ENCODE results near the gene EPHA1.
A peak's percentile ranks its signal among the peaks of the same experiment; 100 is the strongest.
"Not testable (repeated sequence)": the region's sequence is repeated elsewhere in the genome, so short reads cannot be mapped to it uniquely, and the experiment has no call there.

The EPHA1 gene

DNA sequence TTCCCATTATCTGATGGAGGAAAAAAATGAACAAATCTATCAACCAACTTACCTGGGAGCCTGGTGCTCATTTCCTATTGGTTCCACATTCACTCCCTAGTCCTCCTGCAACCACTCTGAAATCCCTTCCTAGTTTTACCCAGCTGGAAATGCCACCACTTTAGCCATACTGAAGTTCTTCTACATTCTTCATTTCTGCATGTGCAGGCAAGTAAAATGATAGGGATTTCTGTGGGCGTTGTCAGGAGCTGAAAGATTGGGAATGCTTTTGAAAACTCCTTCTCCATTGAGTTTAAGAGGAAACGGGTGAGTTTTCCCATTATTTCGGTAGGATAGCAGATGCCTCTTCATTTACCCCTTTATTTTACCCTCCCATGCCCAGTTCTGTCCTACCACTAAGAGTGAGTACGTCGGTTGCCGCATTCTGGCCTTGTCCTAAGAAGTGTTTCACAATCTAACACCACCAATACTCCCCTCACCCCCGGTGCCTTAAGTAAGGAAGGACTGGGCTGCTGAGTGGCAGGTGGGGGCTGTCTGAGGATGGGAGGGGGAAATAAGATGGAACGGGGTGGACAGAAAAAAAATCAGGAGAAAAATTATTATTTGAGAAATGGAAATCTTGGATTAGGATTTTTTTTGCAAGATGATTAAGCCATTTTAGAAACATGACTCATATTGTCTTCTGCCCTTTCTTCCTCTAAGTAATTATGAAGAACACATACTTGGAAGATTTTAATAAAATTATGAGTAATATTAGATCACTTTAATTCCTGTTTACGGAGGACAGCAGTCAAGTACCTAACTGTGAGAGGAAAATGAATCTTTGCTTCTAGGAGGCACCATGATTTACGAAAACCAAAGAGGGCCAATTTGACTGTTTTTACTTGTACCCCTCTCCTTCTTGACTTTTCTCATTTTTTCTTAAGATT, 21.4 kb upstream of the EPHA1 start:
- no peak for DNase-seq (ENCODE audit: low spot score)

DNA sequence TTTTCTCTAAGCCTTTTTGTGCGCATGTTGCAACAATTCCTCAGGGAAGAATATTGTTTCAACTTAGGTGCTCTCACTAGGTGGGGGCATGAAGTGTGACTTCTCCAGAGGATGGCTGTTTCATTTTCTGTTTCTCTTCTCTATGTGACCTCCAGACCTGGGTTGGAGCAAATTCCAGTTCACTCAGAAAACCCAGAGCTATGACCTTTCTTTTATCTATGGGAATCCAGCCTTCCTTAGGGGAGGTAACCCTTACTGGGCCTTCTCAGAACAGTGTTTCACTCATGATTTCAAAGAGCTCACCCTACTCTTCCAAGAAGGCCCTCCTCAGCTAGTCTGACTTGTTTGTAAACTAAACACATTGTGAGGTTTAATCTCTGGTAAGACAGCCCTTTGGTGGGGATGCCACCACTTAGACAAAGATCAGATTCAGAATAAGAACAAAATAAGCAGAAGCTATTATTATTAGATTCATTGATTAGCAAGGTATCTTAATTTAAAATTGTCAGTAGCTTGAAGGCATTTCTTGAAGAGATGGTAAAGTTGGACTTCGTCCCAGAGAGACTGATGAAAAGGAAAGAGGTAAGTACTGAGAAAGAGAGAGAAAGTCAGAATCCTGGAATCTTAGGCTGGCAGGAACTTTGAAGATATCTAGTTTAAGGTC, 18.0 kb upstream of the EPHA1 start:
- DNase-seq (ENCODE audit: low spot score): no peak

DNA sequence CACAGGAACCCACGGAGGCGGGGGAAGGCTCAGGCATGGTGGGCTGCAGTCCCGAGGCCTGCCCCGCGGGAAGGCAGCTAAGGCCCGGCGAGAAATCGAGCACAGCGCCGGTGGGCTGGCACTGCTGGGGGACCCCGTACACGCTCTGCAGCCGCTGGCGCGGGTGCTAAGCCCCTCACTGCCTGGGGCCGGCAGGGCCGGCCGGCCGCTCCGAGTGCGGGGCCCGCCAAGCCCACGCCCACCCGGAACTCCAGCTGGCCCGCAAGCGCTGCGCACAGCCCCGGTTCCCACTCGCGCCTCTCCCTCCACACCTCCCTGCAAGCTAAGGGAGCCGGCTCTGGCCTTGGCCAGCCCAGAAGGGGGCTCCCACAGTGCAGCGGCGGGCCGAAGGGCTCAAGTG, 15.8 kb upstream of the EPHA1 start:
- not testable (repeated sequence) for DNase-seq (ENCODE audit: low spot score)

DNA sequence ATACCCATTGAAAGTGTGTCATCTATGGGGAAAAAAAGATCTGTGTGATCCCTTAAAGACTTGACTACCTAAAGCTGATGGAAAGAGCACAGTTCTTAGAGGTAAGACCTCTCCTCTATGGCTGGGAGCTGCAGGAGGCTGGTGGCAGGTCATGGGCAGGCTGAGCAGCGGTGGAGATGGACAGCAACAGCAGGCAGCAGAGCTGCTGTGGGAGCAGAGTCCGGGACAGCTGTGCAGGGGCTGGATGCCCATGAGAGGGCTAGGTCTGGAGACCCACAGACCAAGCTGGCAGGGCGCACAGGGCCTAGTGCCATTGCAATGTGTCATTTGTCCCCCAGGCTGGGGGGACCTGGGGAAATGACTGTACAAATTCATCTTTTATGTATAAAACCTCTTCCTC, 13.4 kb upstream of the EPHA1 start:
- DNase-seq (ENCODE audit: low spot score): no peak

DNA sequence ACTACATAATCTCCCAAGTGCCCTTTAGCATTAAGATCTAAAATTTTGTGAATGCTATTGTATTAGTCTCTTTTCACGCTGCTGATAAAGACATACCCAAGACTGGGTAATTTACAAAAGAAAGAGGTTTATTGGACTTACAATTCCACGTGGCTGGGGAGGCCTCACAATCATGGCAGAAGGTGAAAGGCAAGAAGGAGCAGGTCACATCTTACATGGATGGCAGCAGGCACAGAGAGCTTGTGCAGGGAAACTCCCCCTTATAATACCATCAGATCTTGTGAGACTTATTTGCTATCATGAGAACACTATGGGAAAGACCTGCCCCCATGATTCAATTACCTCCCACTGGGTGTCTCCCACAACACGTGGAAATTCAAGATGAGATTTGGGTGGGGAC, 12.0 kb upstream of the EPHA1 start:
- not testable (repeated sequence) for DNase-seq (ENCODE audit: low spot score)

DNA sequence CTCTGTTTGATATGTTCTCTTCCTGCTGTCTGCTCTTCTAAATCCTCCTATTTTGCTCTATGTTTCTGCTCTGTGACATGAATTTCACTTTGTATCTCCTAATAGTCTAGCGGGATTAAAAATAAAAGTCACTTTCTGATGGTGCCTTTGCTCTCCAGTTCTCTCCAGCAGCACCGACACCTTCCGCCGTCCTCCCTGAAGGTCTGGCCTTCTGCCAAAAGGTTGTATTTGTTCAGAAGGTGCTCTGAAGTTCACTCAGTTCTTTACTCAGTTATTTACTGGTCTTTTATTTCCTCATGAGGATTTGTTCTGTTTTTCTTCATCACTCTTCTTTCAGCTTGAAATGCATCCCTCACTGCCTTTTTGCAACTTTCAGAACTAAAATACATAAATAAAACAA, 11.2 kb upstream of the EPHA1 start:
- no peak for DNase-seq (ENCODE audit: low spot score)

DNA sequence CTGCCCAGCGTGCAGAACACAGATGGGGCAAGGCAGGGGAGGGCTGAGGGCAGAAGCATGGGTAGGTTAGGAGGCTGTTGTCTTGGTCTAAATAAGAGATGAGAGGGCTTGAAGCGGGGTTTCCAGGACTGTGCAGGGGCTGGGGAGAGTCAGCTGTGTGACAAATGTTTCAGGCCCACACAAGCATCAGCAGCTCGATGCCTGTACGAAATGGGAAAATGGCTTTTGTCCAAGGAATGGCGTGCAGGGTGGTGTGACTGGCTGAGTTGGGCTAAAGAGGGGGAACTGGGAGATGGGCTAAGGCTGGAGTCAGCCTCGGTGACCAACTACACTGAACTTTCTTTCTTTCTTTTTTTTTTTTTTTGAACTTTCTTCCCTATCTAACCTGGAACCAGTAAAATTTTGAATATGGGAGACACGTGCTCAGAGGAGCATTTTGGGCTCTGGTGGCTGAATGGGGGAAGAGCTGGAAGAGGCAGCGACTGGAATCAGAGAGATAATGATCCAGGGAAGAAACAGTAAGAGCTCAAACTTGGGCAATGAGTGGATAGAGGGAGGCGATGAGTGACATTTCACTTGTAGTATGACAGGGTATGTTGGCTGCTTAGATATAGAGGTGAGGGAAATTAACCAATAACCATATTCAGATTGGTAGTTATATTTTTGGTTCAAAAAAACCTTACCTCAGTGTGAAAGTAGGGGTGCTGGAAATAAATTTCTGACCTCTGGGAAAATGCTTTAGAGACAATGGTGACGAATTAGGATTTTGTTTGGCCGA, 10.2 kb upstream of the EPHA1 start:
- no peak for DNase-seq (ENCODE audit: low spot score)

DNA sequence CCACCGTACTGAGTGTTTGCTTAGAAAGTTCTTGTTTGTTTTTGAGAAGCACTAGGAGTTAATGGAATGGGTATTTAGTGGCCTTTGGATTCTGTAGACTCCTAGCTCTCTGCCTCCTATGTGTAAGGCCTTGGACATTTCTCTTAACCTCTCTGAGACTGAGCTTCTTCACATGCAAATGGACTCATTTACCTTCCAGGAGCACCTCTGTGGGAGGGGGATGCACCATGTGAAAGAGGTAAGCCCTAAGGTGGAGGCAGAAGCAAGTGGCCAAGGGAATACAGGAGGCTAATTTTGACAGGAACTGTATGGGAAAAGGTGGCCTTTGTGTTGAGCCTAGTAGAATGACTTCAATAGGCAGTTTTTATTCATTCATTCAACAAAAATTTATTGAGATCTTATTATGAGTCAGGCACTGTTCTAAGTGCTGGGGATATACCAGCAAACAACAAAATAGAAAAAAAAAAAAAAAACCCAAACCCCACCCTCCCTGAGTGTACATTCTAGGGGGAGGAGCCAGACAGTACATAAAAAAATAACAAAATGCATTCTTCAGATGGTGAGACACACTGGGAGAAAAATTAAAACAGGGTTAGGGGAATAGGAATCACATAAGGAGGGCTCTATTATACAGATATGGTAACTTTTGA, 9.2 kb upstream of the EPHA1 start:
- no peak for DNase-seq (ENCODE audit: low spot score)

DNA sequence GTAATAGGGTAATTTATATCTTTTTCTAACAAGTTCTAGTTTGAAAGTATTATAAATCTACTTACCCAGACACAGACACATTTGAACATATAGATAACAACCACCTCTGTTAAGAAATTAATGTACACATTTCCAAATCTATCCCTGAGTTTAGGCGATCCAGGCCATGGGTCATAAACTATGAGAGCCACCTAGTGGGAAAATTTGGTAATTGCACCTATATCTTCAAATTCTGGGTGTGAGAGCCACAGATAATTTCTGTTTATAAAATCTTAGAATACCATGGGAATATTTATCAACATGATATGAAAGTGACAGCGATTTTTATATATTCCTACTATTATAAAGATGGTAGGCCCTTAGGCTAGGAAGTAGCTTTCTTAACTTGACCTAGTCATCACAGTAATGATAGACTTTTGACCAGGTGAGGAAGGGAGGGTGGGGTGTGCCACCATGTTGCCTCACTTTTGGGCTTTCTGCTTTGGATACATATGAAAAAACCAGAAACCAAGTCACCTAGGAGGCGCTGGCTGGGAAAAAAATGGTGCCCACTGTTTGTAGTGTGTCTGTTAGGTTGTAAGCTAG, 8.0 kb upstream of the EPHA1 start:
- no peak for DNase-seq (ENCODE audit: low spot score)

DNA sequence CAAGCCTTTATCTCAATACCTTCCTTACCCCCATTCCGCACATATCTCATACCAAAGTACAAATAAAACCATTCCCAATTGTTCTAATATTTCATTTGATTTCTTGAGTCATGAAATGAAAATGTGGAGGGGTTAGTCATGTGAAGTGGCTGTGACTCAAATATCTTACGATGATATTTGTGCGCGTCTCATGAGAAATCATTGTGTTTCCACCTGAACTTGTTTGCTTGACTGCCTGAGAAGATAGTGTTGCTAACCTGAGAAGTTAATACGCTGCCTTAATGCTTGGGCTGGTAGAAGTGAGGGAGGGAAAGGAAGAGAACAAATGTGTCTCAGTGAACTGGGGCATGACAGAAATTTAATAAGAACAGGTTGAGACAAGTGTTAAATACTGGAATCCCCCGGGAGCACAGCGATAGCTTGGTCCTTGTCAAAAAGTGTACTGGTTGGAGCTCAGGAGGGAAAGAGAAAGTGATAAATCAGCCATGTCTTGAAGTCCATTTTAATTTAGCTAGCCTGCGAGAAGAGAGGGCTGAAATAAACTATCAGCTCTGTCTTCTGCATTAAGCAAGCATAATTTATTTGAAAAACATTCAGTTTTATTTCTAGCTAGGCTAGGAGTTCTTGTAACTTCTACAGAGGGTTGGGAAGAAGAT, 7.2 kb upstream of the EPHA1 start:
- DNase-seq (ENCODE audit: low spot score): no peak

DNA sequence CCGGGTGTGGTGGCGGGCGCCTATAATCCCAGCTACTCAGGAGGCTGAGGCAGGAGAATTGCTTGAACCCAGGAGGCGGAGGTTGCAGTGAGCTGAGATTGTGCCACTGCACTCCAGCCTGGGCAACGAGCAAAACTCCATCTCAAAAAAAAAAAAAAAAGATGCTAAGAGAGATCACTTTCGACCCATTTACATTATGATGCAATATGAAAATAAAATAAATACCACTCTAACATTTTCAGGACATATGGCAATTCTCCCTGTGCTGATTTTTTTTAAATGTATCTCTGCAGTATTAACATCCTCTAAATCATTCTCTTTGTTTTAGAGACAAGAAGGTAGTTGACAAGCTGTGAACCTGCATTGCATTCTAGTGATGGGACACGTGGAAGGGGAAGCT, 6.6 kb upstream of the EPHA1 start:
- not testable (repeated sequence) for DNase-seq (ENCODE audit: low spot score)

DNA sequence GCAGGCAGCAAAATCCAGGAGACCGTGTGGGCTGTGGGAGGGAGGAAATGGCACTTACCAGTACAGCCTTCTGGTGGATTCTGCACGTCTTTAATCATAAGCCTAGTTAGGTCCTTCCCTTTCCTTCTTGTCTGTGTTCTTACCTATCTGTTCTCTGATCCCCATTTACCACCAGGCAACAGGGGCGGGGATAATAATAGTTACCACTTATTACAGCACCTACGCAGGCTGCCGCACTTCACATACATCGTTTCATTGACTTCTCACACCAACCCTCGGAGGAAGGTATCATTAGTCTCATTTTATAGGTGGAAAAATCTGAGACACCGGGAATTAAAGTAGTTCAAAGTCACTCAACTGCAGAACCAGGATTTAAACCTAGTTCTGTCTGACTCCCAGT, 4.5 kb upstream of the EPHA1 start:
- DNase-seq (ENCODE audit: low spot score): no peak

DNA sequence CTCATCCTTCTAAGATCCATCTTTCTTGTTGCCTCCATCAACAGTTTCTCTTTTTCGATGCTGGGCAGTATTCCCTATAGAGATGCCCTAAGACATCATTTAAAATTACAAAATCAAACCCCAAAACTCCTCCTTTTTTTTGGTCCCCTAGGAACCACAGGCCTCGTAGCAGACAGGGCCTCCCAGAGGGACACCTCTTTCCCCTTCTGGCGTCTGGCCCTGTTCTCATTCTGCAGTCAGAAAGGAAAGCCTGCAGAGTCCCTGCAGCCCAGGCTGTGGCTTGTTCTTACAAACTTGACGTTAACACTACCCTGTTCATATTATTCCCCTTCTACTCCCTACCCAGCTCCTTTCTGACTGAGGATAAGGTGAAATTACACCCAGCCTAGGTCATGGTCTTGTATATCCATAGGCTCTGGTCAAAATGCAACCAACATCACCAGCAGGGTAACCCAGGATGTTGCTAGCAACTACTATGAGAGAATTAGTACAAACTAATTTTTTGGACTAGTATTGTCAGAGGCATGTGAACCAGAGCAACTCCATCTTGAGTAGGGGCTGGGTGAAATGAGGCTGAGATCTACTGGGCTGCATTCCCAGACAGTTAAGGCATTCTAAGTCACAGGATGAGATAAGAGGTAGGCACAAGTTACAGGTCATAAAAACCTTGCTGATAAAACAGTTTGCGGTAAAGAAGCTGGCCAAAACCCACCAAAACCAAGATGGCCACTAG, 3.5 kb upstream of the EPHA1 start:
- no peak for DNase-seq (ENCODE audit: low spot score)

DNA sequence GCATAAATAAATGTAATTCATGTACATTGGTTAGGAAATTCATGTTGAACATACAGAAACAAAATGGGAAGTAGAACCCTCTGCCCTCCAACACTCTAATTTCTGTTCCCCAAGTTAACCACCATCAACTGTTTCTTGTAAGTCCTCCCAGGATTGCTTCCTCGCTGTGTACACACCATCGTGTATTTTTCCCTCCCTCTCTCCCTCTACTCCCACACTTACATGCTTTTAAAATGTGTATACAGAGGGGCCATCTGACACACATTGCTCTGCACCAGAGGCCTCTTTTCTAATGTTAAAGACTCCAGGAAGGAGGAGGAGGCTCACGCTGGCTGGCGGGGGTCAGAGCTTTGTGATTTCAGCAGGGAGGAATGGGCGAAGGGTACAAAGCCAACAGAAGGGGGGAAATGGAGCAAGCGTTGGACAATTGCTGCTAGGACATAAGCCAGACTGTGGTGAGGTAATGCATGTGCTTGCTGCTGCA, 1.9 kb upstream of the EPHA1 start:
- DNase-seq (ENCODE audit: low spot score): peak; percentile 30

DNA sequence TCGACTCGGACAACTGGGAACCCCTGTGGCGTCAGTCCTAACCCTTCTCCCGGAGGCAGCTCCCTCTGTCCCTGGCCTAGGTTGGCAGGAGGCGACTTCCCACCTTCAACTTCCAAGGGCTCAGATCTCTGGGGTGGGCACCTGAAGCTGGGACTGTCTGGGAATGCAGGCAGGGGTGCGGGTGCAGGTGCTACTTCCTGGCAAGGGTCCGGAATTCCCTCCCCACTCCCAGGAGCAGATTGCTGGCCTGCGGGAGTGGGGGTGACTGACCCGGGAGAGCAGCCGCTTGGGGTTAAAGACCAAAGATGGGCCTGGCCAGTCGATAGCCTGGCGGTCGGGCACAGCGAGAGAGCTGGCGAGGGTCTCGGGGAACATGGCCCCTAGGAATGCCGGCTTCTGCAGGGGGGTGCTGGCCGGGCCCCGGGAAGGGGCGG, 387 bp downstream of the EPHA1 start:
- DNase-seq (ENCODE audit: low spot score): no peak

DNA sequence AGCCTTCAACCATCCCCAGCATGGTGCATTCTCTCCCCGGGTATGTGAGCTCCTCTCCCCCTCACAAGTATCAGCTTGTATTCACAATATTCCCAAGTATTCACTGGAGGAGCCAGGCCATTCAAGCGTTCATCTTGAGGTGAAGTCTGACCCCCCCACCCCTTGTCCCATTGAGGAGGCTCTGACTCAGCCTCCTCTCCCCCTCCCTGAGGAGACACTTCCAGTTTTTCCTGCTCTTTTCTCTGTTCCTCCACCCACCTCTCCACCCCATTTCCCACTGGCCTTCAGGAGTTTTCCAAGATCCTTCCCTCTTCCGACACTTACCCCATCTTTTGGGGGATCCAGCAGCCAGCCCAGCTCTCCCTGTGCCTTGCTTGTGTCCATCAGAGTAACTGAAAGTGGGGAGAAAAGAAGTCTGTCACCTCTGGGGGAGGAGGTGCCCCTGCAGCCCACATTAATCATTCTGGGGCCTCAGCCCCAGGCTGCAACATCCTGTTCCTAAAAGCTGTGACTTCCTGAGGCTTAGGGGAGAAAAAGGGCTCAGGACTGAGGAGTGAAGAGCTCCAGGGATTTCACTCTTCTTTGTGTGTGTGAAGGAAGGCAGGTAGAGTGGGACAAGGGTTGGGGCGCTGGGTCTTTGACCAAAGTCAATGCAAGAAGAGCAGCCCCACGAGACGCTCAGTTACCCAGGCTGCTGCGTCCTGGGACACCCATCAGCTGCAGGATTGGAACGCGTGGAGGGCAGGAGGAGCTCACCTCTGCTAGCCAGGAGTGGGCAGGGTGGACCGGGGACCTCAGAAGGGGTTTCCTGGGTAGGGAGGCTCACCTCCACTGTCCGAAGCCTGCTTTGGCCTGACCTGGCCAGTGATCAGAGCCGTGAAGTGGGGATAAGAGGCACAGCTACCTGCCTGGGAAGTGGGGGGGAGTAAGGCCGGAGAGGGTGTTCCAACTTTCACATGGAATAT, 1.1 kb downstream of the EPHA1 start:
- no peak for DNase-seq (ENCODE audit: low spot score)

DNA sequence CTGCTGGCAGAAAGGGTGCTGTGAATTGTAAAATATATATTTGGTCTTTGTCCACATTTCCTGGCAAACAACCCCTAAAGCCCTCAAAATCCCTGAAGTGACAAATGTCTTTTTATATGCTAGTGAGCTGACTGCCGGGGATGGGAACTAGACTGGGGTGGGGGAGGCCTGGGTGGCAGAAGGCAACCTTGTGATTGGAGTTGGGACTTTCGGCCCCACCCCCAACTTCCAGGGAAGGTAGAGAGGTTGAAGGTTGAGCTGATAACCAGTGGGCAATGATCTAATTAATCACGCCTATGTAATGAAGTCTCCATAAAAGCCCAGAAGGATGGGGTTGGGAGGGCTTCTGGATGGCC, 2.7 kb downstream of the EPHA1 start:
- DNase-seq (ENCODE audit: low spot score): no peak

DNA sequence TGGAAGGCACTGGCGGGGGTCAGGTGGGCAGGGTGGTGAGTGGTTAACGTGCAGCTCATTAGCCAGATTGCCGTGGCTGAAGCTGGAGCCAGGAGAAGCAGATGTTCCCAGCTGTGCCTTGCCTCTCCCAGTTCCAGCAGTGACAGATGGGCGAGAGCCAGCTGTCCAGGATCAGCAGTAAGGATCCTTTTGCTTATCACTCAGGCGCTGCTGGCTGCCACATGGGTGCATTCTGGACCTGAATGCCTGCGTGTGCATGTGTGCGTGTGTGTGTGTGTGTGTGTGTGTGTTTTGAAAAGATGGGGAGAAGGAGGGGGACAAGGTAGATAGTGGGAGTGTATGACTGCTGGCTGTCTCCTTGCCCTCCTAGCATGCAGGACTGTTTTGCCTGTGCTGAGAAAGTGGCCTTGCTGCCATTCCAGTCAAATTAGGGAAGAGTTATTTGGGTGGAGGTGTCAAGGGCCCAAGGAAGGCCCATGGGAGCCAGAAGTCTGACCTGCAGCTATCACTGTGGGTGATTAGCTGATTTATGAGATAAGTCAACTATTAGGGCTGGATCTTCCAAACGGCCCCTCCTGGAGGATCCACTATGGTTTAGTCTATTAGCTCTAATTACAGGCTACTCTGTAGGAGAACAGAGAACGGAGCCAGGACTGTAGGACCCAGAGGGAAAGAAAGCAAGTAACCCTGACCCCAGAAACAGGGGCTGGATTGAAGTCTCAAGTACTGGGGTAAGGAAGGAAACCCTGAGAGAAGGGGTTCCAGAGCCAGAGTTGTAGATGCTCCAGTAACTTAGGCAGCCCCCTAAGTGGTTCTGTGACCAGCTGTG, 3.3 kb downstream of the EPHA1 start:
- no peak for DNase-seq (ENCODE audit: low spot score)

Measured in Ammon's horn (tissue), 1 donor.